ENCODE data around the gene VN1R5.
A peak's percentile ranks its signal among the peaks of the same experiment; 100 is the strongest.
"Not testable (repeated sequence)": the region's sequence is repeated elsewhere in the genome, so short reads cannot be mapped to it uniquely, and the experiment has no call there.

Gene VN1R5

GRCh38 chr1:247246325-247247115 lies 9.4 kb upstream of the VN1R5 start:
- Mint-ChIP-seq H3K36me3 (no peaks in the 10 kb centered on the region), H3K27ac (peak overlapping the region; percentile 47), H3K27me3 (peaks cover 3% of the 10 kb centered on the region), H3K4me1 (no peaks in the 10 kb centered on the region), H3K9me3 (peaks cover 18% of the 10 kb centered on the region), H3K4me3 (no peak overlapping the region)

- H3K4me3 Mint-ChIP-seq, result no peak overlapping the region
- peaks cover 8% of the 10 kb centered on the region for H3K27me3 Mint-ChIP-seq
- no peak overlapping the region for H3K27ac Mint-ChIP-seq
- H3K36me3 Mint-ChIP-seq, result no peaks in the 10 kb centered on the region
- H3K9me3 Mint-ChIP-seq, result peaks cover 18% of the 10 kb centered on the region
- no peaks in the 10 kb centered on the region for H3K4me1 Mint-ChIP-seq
These were observed 8.3 kb upstream of the VN1R5 start for GRCh38 chr1:247247568-247247967.

GRCh38 chr1:247266053-247266452 lies 10.2 kb downstream of the VN1R5 start:
- Mint-ChIP-seq H3K36me3 (peaks cover 5% of the 10 kb centered on the region), H3K4me1 (no peaks in the 10 kb centered on the region), H3K27me3 (peaks cover 3% of the 10 kb centered on the region), H3K4me3 (no peak overlapping the region), H3K27ac (no peak overlapping the region), H3K9me3 (peaks cover 19% of the 10 kb centered on the region)

DNA sequence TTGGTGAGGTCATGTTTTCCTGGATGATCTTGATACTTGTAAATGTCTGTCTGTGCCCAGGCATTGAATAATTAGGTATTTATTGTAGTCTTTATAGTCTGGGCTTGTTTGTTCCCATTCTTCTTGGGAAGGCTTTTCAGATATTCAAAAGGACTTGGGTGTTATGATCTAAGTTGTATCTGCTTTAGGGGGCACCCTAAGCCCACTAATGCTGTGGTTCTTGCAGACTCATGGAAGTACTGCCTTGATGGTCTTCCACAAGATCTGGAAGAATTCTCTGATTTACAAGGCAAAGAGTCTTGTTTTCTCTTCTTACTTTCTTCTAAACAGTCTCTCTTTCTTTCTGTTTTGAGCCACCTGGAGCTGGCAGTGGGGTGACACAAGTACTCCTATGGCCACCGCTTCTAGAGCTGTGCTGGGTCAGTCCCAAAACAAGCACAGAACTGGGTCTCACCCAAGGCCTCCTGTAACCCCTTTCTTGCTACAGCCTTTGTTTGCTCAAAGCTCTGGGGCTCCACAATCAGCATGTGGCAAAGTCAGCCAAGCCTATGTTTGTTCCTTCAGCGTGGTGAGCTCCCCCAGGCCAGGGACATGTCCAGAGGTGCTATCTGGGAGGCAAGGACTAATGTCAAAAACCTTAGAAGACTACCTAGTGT lies 12.6 kb downstream of the VN1R5 start:
- Mint-ChIP-seq H3K4me1 (no peaks in the 10 kb centered on the region), H3K9me3 (peaks cover 14% of the 10 kb centered on the region), H3K36me3 (peaks cover 5% of the 10 kb centered on the region), H3K27me3 (peaks cover 3% of the 10 kb centered on the region), H3K27ac (no peak overlapping the region), H3K4me3 (no peak overlapping the region)

DNA sequence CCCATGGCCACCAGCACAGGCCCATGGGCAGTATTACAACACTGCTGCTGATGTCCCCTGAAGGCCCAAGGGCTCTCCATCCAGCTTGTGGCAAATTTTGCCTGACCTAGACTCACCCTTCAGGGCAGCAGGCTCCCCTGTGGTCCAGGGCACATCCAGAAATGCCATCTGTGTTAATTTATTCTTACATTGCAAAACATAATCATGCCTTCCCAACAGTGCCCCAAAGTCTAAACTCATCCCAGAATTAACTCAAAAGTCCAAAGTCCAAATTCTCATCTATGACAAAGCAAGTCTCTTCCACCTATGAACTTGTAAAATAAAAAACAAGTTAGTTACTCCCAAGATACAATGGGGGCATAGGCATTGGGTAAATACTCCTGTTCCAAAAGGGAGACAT lies 13.3 kb downstream of the VN1R5 start:
- Mint-ChIP-seq H3K4me3 (no peak overlapping the region), H3K36me3 (peaks cover 5% of the 10 kb centered on the region), H3K27me3 (peaks cover 3% of the 10 kb centered on the region), H3K4me1 (no peaks in the 10 kb centered on the region), H3K27ac (no peak overlapping the region), H3K9me3 (peaks cover 13% of the 10 kb centered on the region)

GRCh38 chr1:247270003-247270402 lies 14.1 kb downstream of the VN1R5 start:
- Mint-ChIP-seq H3K4me3 (no peak overlapping the region), H3K27ac (no peak overlapping the region), H3K36me3 (peaks cover 5% of the 10 kb centered on the region), H3K4me1 (no peaks in the 10 kb centered on the region), H3K9me3 (peaks cover 12% of the 10 kb centered on the region), H3K27me3 (peaks cover 3% of the 10 kb centered on the region)

- H3K4me3 Mint-ChIP-seq, result no peak overlapping the region
- peaks cover 8% of the 10 kb centered on the region for H3K9me3 Mint-ChIP-seq
- no peaks in the 10 kb centered on the region for H3K4me1 Mint-ChIP-seq
- no peak overlapping the region for H3K27ac Mint-ChIP-seq
- H3K27me3 Mint-ChIP-seq, result no peaks in the 10 kb centered on the region
- peaks cover 7% of the 10 kb centered on the region for H3K36me3 Mint-ChIP-seq
These were observed 17.1 kb downstream of the VN1R5 start for GRCh38 chr1:247273013-247273412.

GRCh38 chr1:247274605-247275256 lies 18.9 kb downstream of the VN1R5 start:
- H3K27ac Mint-ChIP-seq, result no peak overlapping the region
- no peaks in the 10 kb centered on the region for H3K4me1 Mint-ChIP-seq
- H3K4me3 Mint-ChIP-seq, result no peak overlapping the region
- H3K27me3 Mint-ChIP-seq, result no peaks in the 10 kb centered on the region
- H3K36me3 Mint-ChIP-seq, result peaks cover 7% of the 10 kb centered on the region
- H3K9me3 Mint-ChIP-seq, result peaks cover 8% of the 10 kb centered on the region

- H3K4me3 Mint-ChIP-seq, result no peak overlapping the region
These were observed 21.3 kb downstream of the VN1R5 start for GRCh38 chr1:247277191-247277590.

GRCh38 chr1:247281001-247281574 lies 25.2 kb downstream of the VN1R5 start:
- Mint-ChIP-seq H3K27ac (no peak overlapping the region), H3K4me3 (no peak overlapping the region), H3K4me1 (no peaks in the 10 kb centered on the region), H3K27me3 (no peaks in the 10 kb centered on the region), H3K9me3 (peaks cover 4% of the 10 kb centered on the region), H3K36me3 (peaks cover 5% of the 10 kb centered on the region)

More at GRCh38 chr1:247277191-247277590, 21.3 kb downstream of the VN1R5 start:
- Mint-ChIP-seq H3K36me3 (peaks cover 2% of the 10 kb centered on the region), H3K27ac (no peak overlapping the region), H3K4me1 (no peaks in the 10 kb centered on the region), H3K9me3 (no peaks in the 10 kb centered on the region), H3K27me3 (no peaks in the 10 kb centered on the region)

- no peaks in the 10 kb centered on the region for H3K27me3 Mint-ChIP-seq
- no peak overlapping the region for H3K27ac Mint-ChIP-seq
- H3K4me1 Mint-ChIP-seq, result no peaks in the 10 kb centered on the region
- H3K4me3 Mint-ChIP-seq, result no peak overlapping the region
- peaks cover 14% of the 10 kb centered on the region for H3K9me3 Mint-ChIP-seq
- peaks cover 5% of the 10 kb centered on the region for H3K36me3 Mint-ChIP-seq
These were observed 30.3 kb downstream of the VN1R5 start for GRCh38 chr1:247286134-247286670.

DNA sequence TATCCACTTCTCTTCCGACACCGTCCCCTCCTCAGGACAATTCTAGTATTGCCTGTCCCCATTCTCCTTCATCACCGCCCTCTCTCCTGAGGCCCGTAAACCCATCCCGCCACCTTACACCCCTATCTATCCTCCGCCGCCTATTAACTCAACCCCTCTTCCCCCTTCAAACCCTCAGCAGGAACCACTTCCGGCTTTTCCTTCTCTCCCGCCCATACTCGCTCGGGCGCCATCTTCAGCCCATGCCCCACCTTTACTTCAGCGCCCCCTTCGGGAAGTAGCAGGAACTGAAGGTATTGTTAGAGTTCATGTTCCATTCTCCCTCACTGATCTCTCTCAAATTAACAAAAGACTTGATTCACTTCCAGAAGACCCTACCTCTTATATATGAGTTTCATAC lies 31.6 kb downstream of the VN1R5 start:
- no peaks in the 10 kb centered on the region for H3K27me3 Mint-ChIP-seq
- H3K27ac Mint-ChIP-seq, result no peak overlapping the region
- no peaks in the 10 kb centered on the region for H3K4me1 Mint-ChIP-seq
- peaks cover 5% of the 10 kb centered on the region for H3K36me3 Mint-ChIP-seq
- peaks cover 14% of the 10 kb centered on the region for H3K9me3 Mint-ChIP-seq
- no peak overlapping the region for H3K4me3 Mint-ChIP-seq

GRCh38 chr1:247288341-247288740 lies 32.5 kb downstream of the VN1R5 start:
- Mint-ChIP-seq H3K9me3 (peaks cover 14% of the 10 kb centered on the region), H3K27ac (no peak overlapping the region), H3K4me3 (no peak overlapping the region), H3K27me3 (no peaks in the 10 kb centered on the region), H3K36me3 (peaks cover 5% of the 10 kb centered on the region), H3K4me1 (no peaks in the 10 kb centered on the region)

DNA sequence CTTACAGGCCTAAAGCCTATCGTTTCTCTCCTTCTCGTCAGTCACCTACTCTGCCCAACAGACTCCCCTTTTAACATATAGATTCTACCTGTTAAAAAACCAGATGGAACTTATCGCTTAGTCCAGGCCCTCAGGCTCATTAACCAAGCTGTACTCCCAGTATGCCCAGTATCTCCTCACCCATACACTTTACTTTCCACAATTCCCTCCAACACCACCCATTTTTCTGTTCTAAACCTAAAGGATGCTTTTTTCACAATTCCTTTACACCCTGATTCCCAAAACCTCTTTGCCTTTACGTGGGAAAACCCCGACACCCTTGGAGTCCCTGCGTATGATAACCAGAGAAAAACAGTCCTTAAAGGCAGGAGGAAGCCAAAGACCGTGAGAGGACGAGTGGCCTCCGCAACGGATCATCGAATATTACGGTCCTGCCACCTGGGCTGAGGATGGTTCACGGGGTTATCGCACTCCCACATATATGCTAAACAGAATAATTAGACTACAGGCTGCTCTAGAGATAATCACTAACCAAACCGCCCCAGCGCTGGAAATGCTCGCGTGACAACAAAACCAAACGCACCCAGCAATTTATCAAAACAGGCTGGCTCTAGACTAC lies 33.5 kb downstream of the VN1R5 start:
- H3K27me3 Mint-ChIP-seq, H3K4me1 Mint-ChIP-seq, H3K27ac Mint-ChIP-seq, H3K36me3 Mint-ChIP-seq, H3K4me3 Mint-ChIP-seq: not testable (repeated sequence)
- H3K9me3 Mint-ChIP-seq, result peaks cover 14% of the 10 kb centered on the region

GRCh38 chr1:247290576-247290975 lies 34.7 kb downstream of the VN1R5 start:
- Mint-ChIP-seq H3K4me1 (no peaks in the 10 kb centered on the region), H3K4me3 (no peak overlapping the region), H3K27ac (no peak overlapping the region)

More at GRCh38 chr1:247290576-247290975, 34.7 kb downstream of the VN1R5 start:
- Mint-ChIP-seq H3K36me3 (peaks cover 4% of the 10 kb centered on the region), H3K9me3 (peaks cover 14% of the 10 kb centered on the region), H3K27me3 (no peaks in the 10 kb centered on the region)

Measured in activated naive CD4-positive, alpha-beta T cell treated with anti-CD3 and anti-CD28 coated beads, Interleukin-2, amount 50 U/mL, for 24 hours (primary cell).